Measurements from ENCODE around the gene BBLN.

BBLN gene

GRCh38 chr9:128139621-128140020, 20.4 kb upstream of the BBLN start:
- ATAC-seq = no peak
- TF ChIP-seq ISL1 (CRISPR knock-in tag; IDR thresholded peaks at IDR 0.05) (no peak), TSHZ2 (CRISPR knock-in tag; IDR thresholded peaks at IDR 0.05) (no peak), ESRRG (CRISPR knock-in tag; IDR thresholded peaks at IDR 0.05) (no peak), ZC3H10 (CRISPR knock-in tag; IDR thresholded peaks at IDR 0.05) (no peak), RARB (CRISPR knock-in tag; IDR thresholded peaks at IDR 0.05) (no peak), CSRNP3 (CRISPR knock-in tag; IDR thresholded peaks at IDR 0.05) (no peak), SNAI2 (CRISPR knock-in tag; IDR thresholded peaks at IDR 0.05) (no peak), ZNF565 (CRISPR knock-in tag; conservative IDR thresholded peaks at IDR 0.05; ENCODE audit: low read depth) (no peak), BACH2 (CRISPR knock-in tag; IDR thresholded peaks at IDR 0.05; ENCODE audit: borderline replicate concordance) (no peak), CSDC2 (CRISPR knock-in tag; IDR thresholded peaks at IDR 0.05) (no peak), POU6F1 (CRISPR knock-in tag; IDR thresholded peaks at IDR 0.05; ENCODE audit: borderline replicate concordance, low read depth) (no peak), PPARA (CRISPR knock-in tag; IDR thresholded peaks at IDR 0.05; ENCODE audit: borderline replicate concordance) (no peak), ZFP30 (CRISPR knock-in tag; IDR thresholded peaks at IDR 0.05) (no peak)

- no peak for ATAC-seq
- TF ChIP-seq CSRNP3 (CRISPR knock-in tag; IDR thresholded peaks at IDR 0.05) (no peak), ZFP30 (CRISPR knock-in tag; IDR thresholded peaks at IDR 0.05) (no peak), ZNF8 (CRISPR knock-in tag; IDR thresholded peaks at IDR 0.05) (no peak), ARNTL (CRISPR knock-in tag; IDR thresholded peaks at IDR 0.05; ENCODE audit: borderline replicate concordance, low read depth) (no peak), ISL1 (CRISPR knock-in tag; IDR thresholded peaks at IDR 0.05) (no peak)
Measured at GRCh38 chr9:128141604-128142003, 18.5 kb upstream of the BBLN start.

GRCh38 chr9:128142061-128142460, 18.0 kb upstream of the BBLN start:
- no peak for ATAC-seq
- TF ChIP-seq PPARA (CRISPR knock-in tag; IDR thresholded peaks at IDR 0.05; ENCODE audit: borderline replicate concordance) (no peak), BACH2 (CRISPR knock-in tag; IDR thresholded peaks at IDR 0.05; ENCODE audit: borderline replicate concordance) (no peak), CREB5 (CRISPR knock-in tag; IDR thresholded peaks at IDR 0.05; ENCODE audit: low read depth) (no peak), ZNF70 (CRISPR knock-in tag; IDR thresholded peaks at IDR 0.05) (no peak), OSR1 (CRISPR knock-in tag; IDR thresholded peaks at IDR 0.05) (no peak), CSDC2 (CRISPR knock-in tag; IDR thresholded peaks at IDR 0.05) (no peak), ESRRG (CRISPR knock-in tag; IDR thresholded peaks at IDR 0.05) (no peak), ARNTL (CRISPR knock-in tag; IDR thresholded peaks at IDR 0.05; ENCODE audit: borderline replicate concordance, low read depth) (no peak), SNAI2 (CRISPR knock-in tag; IDR thresholded peaks at IDR 0.05) (no peak), ZNF8 (CRISPR knock-in tag; IDR thresholded peaks at IDR 0.05) (no peak), RARB (CRISPR knock-in tag; IDR thresholded peaks at IDR 0.05) (no peak), TOX (CRISPR knock-in tag; IDR thresholded peaks at IDR 0.05; ENCODE audit: borderline replicate concordance) (no peak), GLIS3 (CRISPR knock-in tag; IDR thresholded peaks at IDR 0.05) (no peak)

Data from SK-N-SH treated with all-trans-retinoic acid at 6 μM for 48 hours (cell line).